ENCODE measurements around the gene GRIN3B.
A peak's percentile ranks its signal among the peaks of the same experiment; 100 is the strongest.

The GRIN3B gene

GRCh38 chr19:1025960-1026782 is 26.0 kb downstream of the GRIN3B start, which contains the start of gene CNN2:
Gene CNN2, plus strand, starts transcription at chr19:1026608. Its CDS starts 54 bp downstream, at chr19:1026662.
- peaks cover 33% of the 10 kb centered on the region for H3K4me1 ChIP-seq (ENCODE audit: control insufficient read depth, insufficient read depth, low read length)
- H3K9me3 ChIP-seq (ENCODE audit: control insufficient read depth, low read length), result no peaks in the 10 kb centered on the region
- H3K4me3 ChIP-seq (ENCODE audit: low read length), result peak within 1 kb of the TSS; percentile 82
- H3K27me3 ChIP-seq (ENCODE audit: control insufficient read depth, insufficient read depth, low read length), result no peaks in the 10 kb centered on the region
- H3K9ac ChIP-seq (ENCODE audit: low read length), result peak within 1 kb of the TSS; percentile 92
- no peaks in the 10 kb centered on the region for H3K36me3 ChIP-seq (ENCODE audit: control insufficient read depth, insufficient read depth, low read length)

GRCh38 chr19:1026783-1027649 is 26.8 kb downstream of the GRIN3B start:
- H3K4me1 ChIP-seq (ENCODE audit: control insufficient read depth, insufficient read depth, low read length), result peaks cover 26% of the 10 kb centered on the region
- no peaks in the 10 kb centered on the region for H3K36me3 ChIP-seq (ENCODE audit: control insufficient read depth, insufficient read depth, low read length)
- H3K4me3 ChIP-seq (ENCODE audit: low read length), result peak overlapping the region; percentile 82
- H3K9me3 ChIP-seq (ENCODE audit: control insufficient read depth, low read length), result no peaks in the 10 kb centered on the region
- H3K9ac ChIP-seq (ENCODE audit: low read length), result peak overlapping the region; percentile 92
- H3K27me3 ChIP-seq (ENCODE audit: control insufficient read depth, insufficient read depth, low read length), result no peaks in the 10 kb centered on the region

- H3K36me3 ChIP-seq (ENCODE audit: control insufficient read depth, insufficient read depth, low read length), result no peaks in the 10 kb centered on the region
- H3K9me3 ChIP-seq (ENCODE audit: control insufficient read depth, low read length), result no peaks in the 10 kb centered on the region
- H3K9ac ChIP-seq (ENCODE audit: low read length), result peak overlapping the region; percentile 92
- peak overlapping the region; percentile 82 for H3K4me3 ChIP-seq (ENCODE audit: low read length)
- peaks cover 26% of the 10 kb centered on the region for H3K4me1 ChIP-seq (ENCODE audit: control insufficient read depth, insufficient read depth, low read length)
- H3K27me3 ChIP-seq (ENCODE audit: control insufficient read depth, insufficient read depth, low read length), result no peaks in the 10 kb centered on the region
Observed at GRCh38 chr19:1027650-1028061, 27.4 kb downstream of the GRIN3B start.

- Histone ChIP-seq H3K27me3 (ENCODE audit: control insufficient read depth, insufficient read depth, low read length) (no peaks in the 10 kb centered on the region), H3K4me3 (ENCODE audit: low read length) (peak overlapping the region; percentile 82), H3K4me1 (ENCODE audit: control insufficient read depth, insufficient read depth, low read length) (peaks cover 26% of the 10 kb centered on the region), H3K9ac (ENCODE audit: low read length) (peak overlapping the region; percentile 92), H3K36me3 (ENCODE audit: control insufficient read depth, insufficient read depth, low read length) (no peaks in the 10 kb centered on the region), H3K9me3 (ENCODE audit: control insufficient read depth, low read length) (no peaks in the 10 kb centered on the region)
Observed at GRCh38 chr19:1028062-1028926, 28.1 kb downstream of the GRIN3B start.

GRCh38 chr19:1032264-1032867 is 32.1 kb downstream of the GRIN3B start:
- Histone ChIP-seq H3K27me3 (ENCODE audit: control insufficient read depth, insufficient read depth, low read length) (no peaks in the 10 kb centered on the region), H3K4me3 (ENCODE audit: low read length) (no peak overlapping the region), H3K9ac (ENCODE audit: low read length) (no peak overlapping the region), H3K36me3 (ENCODE audit: control insufficient read depth, insufficient read depth, low read length) (no peaks in the 10 kb centered on the region), H3K4me1 (ENCODE audit: control insufficient read depth, insufficient read depth, low read length) (peaks cover 15% of the 10 kb centered on the region), H3K9me3 (ENCODE audit: control insufficient read depth, low read length) (no peaks in the 10 kb centered on the region)

- Histone ChIP-seq H3K27me3 (ENCODE audit: control insufficient read depth, insufficient read depth, low read length) (no peaks in the 10 kb centered on the region), H3K9me3 (ENCODE audit: control insufficient read depth, low read length) (no peaks in the 10 kb centered on the region), H3K36me3 (ENCODE audit: control insufficient read depth, insufficient read depth, low read length) (no peaks in the 10 kb centered on the region), H3K4me3 (ENCODE audit: low read length) (no peak overlapping the region), H3K4me1 (ENCODE audit: control insufficient read depth, insufficient read depth, low read length) (peaks cover 17% of the 10 kb centered on the region), H3K9ac (ENCODE audit: low read length) (no peak overlapping the region)
Observed at GRCh38 chr19:1035998-1036621, 35.9 kb downstream of the GRIN3B start.

- Histone ChIP-seq H3K9ac (ENCODE audit: low read length) (no peak overlapping the region), H3K4me1 (ENCODE audit: control insufficient read depth, insufficient read depth, low read length) (peaks cover 26% of the 10 kb centered on the region), H3K4me3 (ENCODE audit: low read length) (no peak overlapping the region), H3K9me3 (ENCODE audit: control insufficient read depth, low read length) (no peaks in the 10 kb centered on the region), H3K36me3 (ENCODE audit: control insufficient read depth, insufficient read depth, low read length) (no peaks in the 10 kb centered on the region), H3K27me3 (ENCODE audit: control insufficient read depth, insufficient read depth, low read length) (peaks cover 4% of the 10 kb centered on the region)
Observed at GRCh38 chr19:1037621-1038064, 37.4 kb downstream of the GRIN3B start.

- Histone ChIP-seq H3K27me3 (ENCODE audit: control insufficient read depth, insufficient read depth, low read length) (peaks cover 4% of the 10 kb centered on the region), H3K4me3 (ENCODE audit: low read length) (no peak overlapping the region), H3K36me3 (ENCODE audit: control insufficient read depth, insufficient read depth, low read length) (no peaks in the 10 kb centered on the region), H3K9ac (ENCODE audit: low read length) (no peak overlapping the region), H3K9me3 (ENCODE audit: control insufficient read depth, low read length) (no peaks in the 10 kb centered on the region), H3K4me1 (ENCODE audit: control insufficient read depth, insufficient read depth, low read length) (peaks cover 26% of the 10 kb centered on the region)
Observed at GRCh38 chr19:1038978-1039645, 38.9 kb downstream of the GRIN3B start.

- Histone ChIP-seq H3K4me1 (ENCODE audit: control insufficient read depth, insufficient read depth, low read length) (peaks cover 26% of the 10 kb centered on the region), H3K27me3 (ENCODE audit: control insufficient read depth, insufficient read depth, low read length) (peaks cover 4% of the 10 kb centered on the region), H3K9ac (ENCODE audit: low read length) (peak within 1 kb of the TSS; percentile 60), H3K4me3 (ENCODE audit: low read length) (peak within 1 kb of the TSS; percentile 74), H3K9me3 (ENCODE audit: control insufficient read depth, low read length) (no peaks in the 10 kb centered on the region), H3K36me3 (ENCODE audit: control insufficient read depth, insufficient read depth, low read length) (no peaks in the 10 kb centered on the region)
Observed at GRCh38 chr19:1039646-1040475, 39.6 kb downstream of the GRIN3B start, which contains the start of gene ABCA7. Gene ABCA7, plus strand, starts transcription at chr19:1040107. Its CDS starts 1,255 bp downstream, at chr19:1041362.
